Stimulated activated CD4-positive, alpha-beta T cell treated with anti-CD3 and anti-CD28 coated beads, Interleukin-1b, Interleukin-23, amount 100 ng/mL, for 1 hour (primary cell): Measurements from ENCODE around the gene INO80.

ENCODE experiments used
- DNase-seq, 2 donors: peaks; one replicate each; pipeline ENCODE4 v3.0.0-alpha.2; 2020; ENCODE audit warnings: low read depth in 2 of 2

The INO80 gene

GRCh38 chr15:40929660-40930429, 186.2 kb downstream of the INO80 start:
- no peak for DNase-seq
